Muscle layer of duodenum (tissue), 2 donors: ENCODE data around the gene APEH.

Experiments used
- H3K27ac ChIP-seq: one replicate; pipeline ENCODE4 v1.7.0; 2013; ENCODE audit warnings: mild to moderate bottlenecking, low read length
- H3K27me3 ChIP-seq: one replicate; pipeline ENCODE4 v1.7.0; 2013; ENCODE audit warnings: low read depth, mild to moderate bottlenecking, control low read depth, low read length
- H3K36me3 ChIP-seq, 2 donors: one replicate each; pipeline ENCODE4 v1.7.0; 2013; ENCODE audit warnings: low read length in 2 of 2, control low read depth in 1 of 2, mild to moderate bottlenecking in 1 of 2; ENCODE audit not compliant: insufficient read depth in 2 of 2, control insufficient read depth in 1 of 2
- H3K4me1 ChIP-seq, 2 donors: one replicate each; pipeline ENCODE4 v1.7.0; 2013; ENCODE audit warnings: low read length in 2 of 2, mild to moderate bottlenecking in 2 of 2, control low read depth in 1 of 2, moderate library complexity in 1 of 2; ENCODE audit not compliant: insufficient read depth in 2 of 2, control insufficient read depth in 1 of 2
- H3K4me3 ChIP-seq, 2 donors: one replicate each; pipeline ENCODE4 v1.7.0; 2013; ENCODE audit warnings: low read length in 2 of 2, low read depth in 1 of 2, mild to moderate bottlenecking in 1 of 2
- H3K9me3 ChIP-seq, 2 donors: one replicate each; pipeline ENCODE4 v1.7.0; 2013; ENCODE audit warnings: low read length in 2 of 2, control low read depth in 1 of 2, mild to moderate bottlenecking in 1 of 2; ENCODE audit not compliant: control insufficient read depth in 1 of 2
- donor health status: healthy.

APEH gene

GRCh38 chr3:49673715-49674496 lies at the start of gene APEH:
TSS of gene APEH (plus strand) at chr3:49674351. CDS start at chr3:49674402, 51 bp downstream.
- peak within 1 kb of the TSS; percentile 70 to 87 for H3K4me3 ChIP-seq
- H3K4me1 ChIP-seq = peaks cover 5 to 14% of the 10 kb centered on the region in 2 donors
- peak within 1 kb of the TSS; percentile 77 for H3K27ac ChIP-seq
- H3K27me3 ChIP-seq = no peaks in the 10 kb centered on the region
- H3K9me3 ChIP-seq = no peaks in the 10 kb centered on the region
- H3K36me3 ChIP-seq = peaks cover 18 to 34% of the 10 kb centered on the region in 2 donors

- H3K36me3 ChIP-seq = no peaks in the 10 kb centered on the region
- H3K9me3 ChIP-seq = no peaks in the 10 kb centered on the region
- H3K27me3 ChIP-seq = no peaks in the 10 kb centered on the region
- H3K4me3 ChIP-seq = no peak overlapping the region
- no peaks in the 10 kb centered on the region for H3K4me1 ChIP-seq
- H3K27ac ChIP-seq = no peak overlapping the region
Measured at GRCh38 chr3:49625071-49625470, 49.1 kb upstream of the APEH start.

- no peak overlapping the region for H3K27ac ChIP-seq
- H3K36me3 ChIP-seq = no peaks in the 10 kb centered on the region
- no peak overlapping the region for H3K4me3 ChIP-seq
- no peaks in the 10 kb centered on the region for H3K27me3 ChIP-seq
- no peaks in the 10 kb centered on the region for H3K4me1 ChIP-seq
- H3K9me3 ChIP-seq = no peaks in the 10 kb centered on the region
Measured at GRCh38 chr3:49626101-49626581, 48.0 kb upstream of the APEH start.

- no peaks in the 10 kb centered on the region for H3K27me3 ChIP-seq
- H3K9me3 ChIP-seq = no peaks in the 10 kb centered on the region
- H3K36me3 ChIP-seq = no peaks in the 10 kb centered on the region
- no peak overlapping the region for H3K27ac ChIP-seq
- H3K4me3 ChIP-seq = no peak overlapping the region
- no peaks in the 10 kb centered on the region for H3K4me1 ChIP-seq
Measured at GRCh38 chr3:49626796-49627195, 47.4 kb upstream of the APEH start.

- Histone ChIP-seq H3K9me3 (no peaks in the 10 kb centered on the region), H3K36me3 (no peaks in the 10 kb centered on the region), H3K4me3 (no peak overlapping the region), H3K27me3 (no peaks in the 10 kb centered on the region), H3K27ac (no peak overlapping the region), H3K4me1 (no peaks in the 10 kb centered on the region)
Measured at GRCh38 chr3:49627634-49628033, 46.5 kb upstream of the APEH start.

- Histone ChIP-seq H3K27ac (no peak overlapping the region), H3K36me3 (no peaks in the 10 kb centered on the region), H3K4me3 (no peak overlapping the region), H3K27me3 (no peaks in the 10 kb centered on the region), H3K9me3 (no peaks in the 10 kb centered on the region), H3K4me1 (no peaks in the 10 kb centered on the region)
Measured at GRCh38 chr3:49628249-49628648, 45.9 kb upstream of the APEH start.

GRCh38 chr3:49629451-49629850 lies 44.7 kb upstream of the APEH start:
- H3K4me1 ChIP-seq = no peaks in the 10 kb centered on the region
- no peaks in the 10 kb centered on the region for H3K9me3 ChIP-seq
- H3K27ac ChIP-seq = no peak overlapping the region
- H3K4me3 ChIP-seq = no peak overlapping the region
- H3K27me3 ChIP-seq = no peaks in the 10 kb centered on the region
- H3K36me3 ChIP-seq = no peaks in the 10 kb centered on the region

- H3K36me3 ChIP-seq = no peaks in the 10 kb centered on the region
- no peak overlapping the region for H3K27ac ChIP-seq
- no peak overlapping the region for H3K4me3 ChIP-seq
- no peaks in the 10 kb centered on the region for H3K27me3 ChIP-seq
- H3K4me1 ChIP-seq = no peaks in the 10 kb centered on the region
- no peaks in the 10 kb centered on the region for H3K9me3 ChIP-seq
Measured at GRCh38 chr3:49629866-49630265, 44.3 kb upstream of the APEH start.

GRCh38 chr3:49630784-49631183 lies 43.4 kb upstream of the APEH start:
- Histone ChIP-seq H3K27ac (no peak overlapping the region), H3K9me3 (no peaks in the 10 kb centered on the region), H3K4me3 (no peak overlapping the region), H3K36me3 (no peaks in the 10 kb centered on the region), H3K27me3 (no peaks in the 10 kb centered on the region), H3K4me1 (no peaks in the 10 kb centered on the region)

GRCh38 chr3:49634736-49635135 lies 39.4 kb upstream of the APEH start:
- H3K36me3 ChIP-seq = no peaks in the 10 kb centered on the region

GRCh38 chr3:49636883-49637609 lies 37.1 kb upstream of the APEH start:
- Histone ChIP-seq H3K4me1 (no peaks in the 10 kb centered on the region), H3K27ac (no peak overlapping the region), H3K4me3 (no peak overlapping the region), H3K36me3 (no peaks in the 10 kb centered on the region), H3K27me3 (no peaks in the 10 kb centered on the region), H3K9me3 (no peaks in the 10 kb centered on the region)

More at GRCh38 chr3:49634736-49635135, 39.4 kb upstream of the APEH start:
- H3K4me3 ChIP-seq = no peak overlapping the region
- no peaks in the 10 kb centered on the region for H3K9me3 ChIP-seq
- H3K27ac ChIP-seq = no peak overlapping the region
- H3K27me3 ChIP-seq = no peaks in the 10 kb centered on the region
- no peaks in the 10 kb centered on the region for H3K4me1 ChIP-seq
